Renal cortex interstitium (tissue), 15 donors: Measurements from ENCODE around the gene ZFPL1. TPM values are rescaled to one million over a fixed set of nuclear protein-coding genes. Genes with fewer than 3 reads are reported as not detected.
A peak's percentile ranks its signal among the peaks of the same experiment; 100 is the strongest.

ENCODE experiments used
- DNase-seq, 11 donors: peaks; one replicate each; pipeline ENCODE4 v3.0.0-alpha.2; 2013; ENCODE audit warnings: low read depth in 9 of 11, low spot score in 4 of 11; ENCODE audit errors: extremely low read depth in 1 of 11
- long read RNA-seq, 16 experiments: transcript quantifications; one replicate each; lab custom pipeline, GENCODE V29; 2026
- polyA plus RNA-seq, 3 donors: library from polyadenylated mRNA; unstranded; fragments of 120-200 nt; gene quantifications; one replicate each; pipeline ENCODE4 v1.2.1, GENCODE V29; 2013; ENCODE audit not compliant: insufficient read length in 3 of 3

The ZFPL1 gene
- polyA plus RNA-seq: 10 to 100 TPM; 26.6 to 38.4 (median 30.7) TPM
- long read RNA-seq, donor 1, partial matches to known transcripts: 7 of 13 reads
- long read RNA-seq, donor 1, other reads (novel, unspliced or antisense): 0 of 13 reads
- long read RNA-seq, donor 2, partial matches to known transcripts: 0 of 3 reads
- long read RNA-seq, donor 2, other reads (novel, unspliced or antisense): 0 of 3 reads
- long read RNA-seq, donor 3, transcript ZFPL1-201 (8 exons, 1,371 nt): major isoform, 8 of 12 reads
- long read RNA-seq, donor 3, partial matches to known transcripts: 0 of 12 reads
- long read RNA-seq, donor 3, other reads (novel, unspliced or antisense): 0 of 12 reads
- long read RNA-seq, donor 4, transcript ZFPL1-201 (8 exons, 1,371 nt): major isoform, 7 of 15 reads
- long read RNA-seq, donor 4, partial matches to known transcripts: 5 of 15 reads
- long read RNA-seq, donor 4, other reads (novel, unspliced or antisense): 0 of 15 reads
- long read RNA-seq, donor 5: 0 reads
- long read RNA-seq, donor 6, transcript ZFPL1-201 (8 exons, 1,371 nt): major isoform, 5 of 12 reads
- long read RNA-seq, donor 6, partial matches to known transcripts: 5 of 12 reads
- long read RNA-seq, donor 6, other reads (novel, unspliced or antisense): 0 of 12 reads
- long read RNA-seq, donor 7, transcript ZFPL1-201 (8 exons, 1,371 nt): major isoform, 9 of 13 reads
- long read RNA-seq, donor 7, partial matches to known transcripts: 0 of 13 reads
- long read RNA-seq, donor 7, other reads (novel, unspliced or antisense): 0 of 13 reads
- long read RNA-seq, donor 8, transcript ZFPL1-201 (8 exons, 1,371 nt): major isoform, 13 of 36 reads
- long read RNA-seq, donor 8, transcript ZFPL1-203 (2 exons, 478 nt): minor isoform, 9 of 36 reads
- long read RNA-seq, donor 8, partial matches to known transcripts: 11 of 36 reads
- long read RNA-seq, donor 8, other reads (novel, unspliced or antisense): 0 of 36 reads
- long read RNA-seq, donor 9, transcript ZFPL1-201 (8 exons, 1,371 nt): major isoform, 11 of 18 reads
- long read RNA-seq, donor 9, partial matches to known transcripts: 6 of 18 reads
- long read RNA-seq, donor 9, other reads (novel, unspliced or antisense): 0 of 18 reads
- long read RNA-seq, donor 10, transcript ZFPL1-201 (8 exons, 1,371 nt): major isoform, 5 of 17 reads
- long read RNA-seq, donor 10, partial matches to known transcripts: 10 of 17 reads
- long read RNA-seq, donor 10, other reads (novel, unspliced or antisense): 0 of 17 reads
- long read RNA-seq, donor 11, transcript ZFPL1-201 (8 exons, 1,371 nt): major isoform, 6 of 7 reads
- long read RNA-seq, donor 11, partial matches to known transcripts: 0 of 7 reads
- long read RNA-seq, donor 11, other reads (novel, unspliced or antisense): 0 of 7 reads
- long read RNA-seq, donor 12, partial matches to known transcripts: 0 of 4 reads
- long read RNA-seq, donor 12, other reads (novel, unspliced or antisense): 0 of 4 reads
- long read RNA-seq, donor 13: 0 reads
- long read RNA-seq, donor 14, transcript ZFPL1-201 (8 exons, 1,371 nt): major isoform, 7 of 10 reads
- long read RNA-seq, donor 14, partial matches to known transcripts: 0 of 10 reads
- long read RNA-seq, donor 14, other reads (novel, unspliced or antisense): 0 of 10 reads
- long read RNA-seq, donor 15, partial matches to known transcripts: 0 of 7 reads
- long read RNA-seq, donor 15, other reads (novel, unspliced or antisense): 0 of 7 reads
- long read RNA-seq, donor 16, transcript ZFPL1-201 (8 exons, 1,371 nt): major isoform, 22 of 31 reads
- long read RNA-seq, donor 16, transcript ZFPL1-203 (2 exons, 478 nt): minor isoform, 5 of 31 reads
- long read RNA-seq, donor 16, partial matches to known transcripts: 0 of 31 reads
- long read RNA-seq, donor 16, other reads (novel, unspliced or antisense): 0 of 31 reads

DNA sequence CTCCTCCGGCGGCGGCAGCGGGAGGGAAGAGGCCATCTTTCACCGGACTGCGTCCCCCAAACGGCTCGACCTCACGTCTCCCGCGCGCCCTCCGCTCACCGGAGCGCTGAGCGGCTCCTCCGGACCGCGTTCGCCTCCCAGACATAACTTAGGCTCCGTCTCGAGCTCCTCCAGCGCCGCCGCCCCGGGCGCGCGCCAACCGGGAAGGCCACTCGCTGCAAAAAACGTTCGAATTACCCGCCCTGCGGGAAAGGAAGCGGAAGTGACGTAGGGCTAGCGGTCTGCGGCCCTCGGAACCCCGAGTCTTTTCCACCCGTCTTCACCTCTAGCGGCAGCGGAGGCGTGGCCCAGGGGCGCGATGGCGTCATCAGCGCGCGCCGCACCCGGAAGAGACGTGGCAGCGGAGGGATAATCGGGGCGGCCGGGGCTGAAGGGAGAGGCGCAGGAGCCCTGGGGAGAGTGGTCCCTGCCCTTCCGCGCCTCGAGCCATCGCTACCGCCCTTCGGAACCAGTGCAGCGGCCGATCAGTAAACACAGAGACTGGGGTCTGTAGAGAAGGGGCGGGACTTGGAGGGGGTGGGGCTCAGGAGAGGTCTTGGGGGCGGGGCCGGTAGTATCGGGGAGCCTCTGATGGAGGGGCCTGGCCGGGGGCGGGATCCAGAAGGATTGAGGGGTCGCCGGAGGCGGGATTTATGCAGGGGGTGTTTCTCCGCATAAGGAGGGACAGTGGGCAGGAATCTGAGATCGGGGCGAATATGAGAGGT, at the start of gene ZFPL1, which contains the start of gene CDCA5:
Gene ZFPL1 (plus strand): TSS at position 389 of the 764 bp plus-strand sequence. CDS start 477 bp downstream, outside the sequence.
Gene CDCA5 (minus strand): TSS at position 207 of the 764 bp plus-strand sequence. CDS start 62 bp downstream, at position 145.
- peak; percentile 86 to 95 (median 92) for DNase-seq

DNA sequence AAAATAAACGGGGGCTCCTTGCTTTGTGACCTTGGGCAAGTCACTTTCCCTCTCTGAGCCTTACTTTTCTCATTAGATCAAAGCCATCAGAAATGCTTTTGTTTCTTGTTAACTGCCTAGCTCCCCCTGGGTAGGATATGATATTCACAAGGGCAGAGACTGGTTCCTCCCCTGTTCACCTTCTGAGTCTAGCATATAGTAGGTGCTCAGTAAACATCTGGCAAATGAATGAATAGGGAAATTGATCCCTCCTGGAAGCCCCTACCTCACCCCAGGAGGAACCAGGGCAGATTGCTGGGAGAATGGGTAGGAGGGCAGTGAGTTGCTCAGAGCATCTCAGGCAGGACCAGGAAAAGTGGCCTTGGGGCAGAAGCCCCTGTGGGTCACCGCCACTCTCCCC, 49.6 kb upstream of the ZFPL1 start:
- no peak for DNase-seq

DNA sequence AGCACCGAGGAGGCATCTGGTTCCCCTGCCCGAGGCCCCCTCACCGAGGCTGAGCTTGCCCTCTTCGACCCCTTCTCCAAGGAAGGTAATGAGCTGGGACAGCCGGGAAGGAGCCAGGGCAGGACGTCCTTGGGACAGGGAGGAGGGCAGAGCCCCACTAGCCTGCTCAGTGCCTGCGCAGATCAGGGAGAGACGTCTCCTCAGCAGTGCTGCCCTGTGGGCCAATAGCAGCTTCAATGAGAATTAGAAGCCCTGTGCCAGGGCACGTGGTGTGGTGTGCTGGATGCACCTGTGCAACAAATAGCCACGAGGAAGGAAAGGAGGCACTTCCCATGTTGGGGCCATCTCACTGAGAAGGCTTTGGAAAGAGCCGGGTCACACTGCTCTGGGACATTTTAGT, 48.4 kb upstream of the ZFPL1 start:
- DNase-seq: no peak

DNA sequence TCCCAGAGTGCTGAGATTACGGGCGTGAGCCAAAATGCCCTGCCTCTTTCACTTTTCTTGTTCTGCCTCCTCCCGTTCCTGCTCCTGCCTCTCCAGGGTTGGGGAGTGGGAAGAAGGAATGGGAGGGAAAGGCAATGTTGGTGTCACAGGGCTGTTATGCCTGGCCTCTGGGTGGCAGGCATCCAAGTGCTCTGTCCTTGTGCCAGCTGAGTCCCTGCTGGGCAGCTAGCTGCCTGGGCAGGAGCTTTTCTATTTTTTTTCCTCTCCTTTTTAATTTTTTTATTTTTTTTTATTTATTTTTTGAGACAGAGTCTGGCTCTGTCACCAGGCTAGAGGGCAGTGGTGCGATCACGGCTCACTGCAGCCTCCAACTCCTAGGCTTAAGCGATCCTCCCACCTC, 47.1 kb upstream of the ZFPL1 start:
- no peak for DNase-seq

DNA sequence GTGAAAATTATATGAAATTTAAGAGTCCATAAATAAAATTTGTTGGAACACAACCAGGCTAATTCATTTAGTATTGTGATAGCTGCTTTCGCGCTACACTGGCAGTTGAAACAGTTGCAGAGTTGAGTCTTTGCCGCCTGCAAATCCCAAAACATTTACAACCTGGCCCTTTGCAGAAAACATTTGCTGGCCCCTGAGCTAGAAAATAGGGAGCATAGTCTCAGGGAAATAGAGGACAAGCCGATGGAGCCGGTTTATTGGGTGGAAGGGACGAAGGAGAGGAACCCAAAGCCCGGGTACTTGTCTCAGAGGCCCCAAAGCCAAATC, 43.5 kb upstream of the ZFPL1 start:
- DNase-seq: no peak

DNA sequence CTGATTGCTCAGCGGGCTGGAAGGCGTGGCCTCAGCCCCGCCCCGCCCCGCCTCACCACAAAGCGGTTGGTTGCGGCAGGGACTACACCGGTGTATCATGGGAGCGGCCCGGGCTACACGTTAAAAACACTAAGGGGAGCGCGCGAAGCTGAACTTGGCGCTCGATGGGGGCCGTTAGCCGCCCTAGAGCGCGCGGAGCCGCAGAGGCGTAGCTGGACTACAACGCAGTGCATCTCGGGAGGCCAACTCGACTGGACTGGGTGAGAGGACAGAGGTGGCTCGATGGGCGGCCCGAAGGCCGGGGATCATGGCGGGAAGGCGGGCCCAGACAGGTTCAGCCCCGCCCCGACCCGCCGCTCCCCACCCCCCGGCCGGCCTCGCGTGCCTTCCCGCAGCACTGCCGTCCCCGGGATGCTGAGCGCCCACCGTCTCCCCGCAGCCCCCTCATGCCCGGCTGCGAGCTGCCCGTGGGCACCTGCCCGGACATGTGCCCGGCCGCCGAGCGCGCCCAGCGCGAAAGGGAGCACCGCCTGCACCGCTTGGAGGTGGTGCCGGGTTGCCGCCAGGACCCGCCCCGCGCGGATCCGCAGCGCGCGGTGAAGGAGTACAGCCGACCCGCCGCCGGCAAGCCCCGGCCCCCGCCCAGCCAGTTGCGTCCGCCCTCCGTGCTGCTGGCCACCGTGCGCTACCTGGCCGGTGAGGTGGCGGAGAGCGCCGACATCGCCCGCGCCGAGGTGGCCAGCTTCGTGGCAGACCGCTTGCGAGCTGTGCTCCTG, 43.0 kb upstream of the ZFPL1 start, which contains the start of gene SAC3D1:
Gene SAC3D1 (plus strand): TSS at position 364 of the 776 bp plus-strand sequence. CDS start 83 bp downstream, at position 447.
- DNase-seq: peak; percentile 79 to 92 (median 88)

DNA sequence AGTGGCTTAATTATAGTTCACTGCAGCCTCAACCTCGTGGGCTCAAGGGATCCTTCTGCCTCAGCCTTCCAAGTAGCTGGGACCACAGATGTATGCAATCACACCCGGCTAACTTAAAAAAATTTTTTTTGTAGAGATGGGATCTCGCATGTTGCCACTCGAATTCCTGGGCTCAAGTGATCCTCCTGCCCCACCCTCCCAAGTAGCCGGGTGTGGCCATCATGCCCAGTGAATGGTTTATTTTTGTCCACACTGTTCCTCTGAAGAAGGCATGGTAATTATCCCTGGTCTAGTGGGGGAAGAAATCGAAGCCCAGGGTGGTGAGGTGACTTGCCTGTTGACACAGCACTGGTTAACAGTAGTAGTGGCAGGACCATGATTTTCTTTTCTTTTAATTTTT, 41.1 kb upstream of the ZFPL1 start:
- no peak for DNase-seq

DNA sequence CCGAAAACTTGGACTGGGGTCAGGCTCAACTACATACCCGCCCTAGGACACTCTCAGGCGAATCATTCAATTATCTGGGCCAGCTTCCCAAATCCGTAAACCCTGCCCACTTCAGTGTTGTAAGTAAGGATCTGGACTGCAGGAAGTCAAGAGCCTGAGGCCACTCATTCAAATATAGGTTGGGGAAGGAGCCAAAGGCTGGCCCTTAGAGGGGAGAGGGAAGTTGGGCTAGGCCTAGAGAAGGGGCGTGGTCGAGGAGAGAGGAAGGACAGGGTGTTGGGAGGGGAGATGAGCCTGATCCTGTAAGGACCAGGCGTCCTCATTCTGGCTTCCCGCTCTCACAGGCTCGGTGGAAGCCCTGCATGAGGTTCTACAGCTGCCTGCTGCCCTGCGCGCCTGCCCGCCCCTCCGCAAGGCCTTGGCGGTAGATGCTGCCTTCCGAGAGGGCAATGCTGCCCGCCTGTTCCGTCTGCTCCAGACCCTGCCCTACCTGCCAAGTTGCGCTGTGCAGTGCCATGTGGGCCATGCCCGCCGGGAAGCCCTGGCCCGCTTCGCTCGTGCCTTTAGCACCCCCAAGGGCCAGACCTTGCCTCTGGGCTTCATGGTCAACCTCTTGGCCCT, 40.0 kb upstream of the ZFPL1 start:
- DNase-seq: no peak

DNA sequence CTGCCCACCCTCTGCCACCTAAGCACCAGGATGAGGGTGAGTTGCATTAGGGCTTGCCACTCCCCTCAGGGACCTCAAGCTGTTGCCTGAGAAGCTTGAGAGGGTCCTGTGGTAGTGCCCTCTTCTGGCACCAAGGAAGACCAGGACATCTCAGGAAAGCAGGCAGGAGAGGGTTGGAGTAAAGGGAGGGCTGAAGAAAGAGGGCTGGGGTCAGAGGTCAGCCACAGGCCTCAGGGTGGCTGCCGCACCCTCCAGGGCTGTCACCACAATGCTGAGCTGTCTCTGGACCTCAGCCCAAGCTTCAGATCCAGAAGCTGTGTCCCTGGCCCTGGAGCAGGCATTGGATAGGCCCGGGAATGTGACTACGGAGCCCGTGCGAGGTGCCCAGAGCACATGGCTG, 39.0 kb upstream of the ZFPL1 start:
- no peak for DNase-seq

DNA sequence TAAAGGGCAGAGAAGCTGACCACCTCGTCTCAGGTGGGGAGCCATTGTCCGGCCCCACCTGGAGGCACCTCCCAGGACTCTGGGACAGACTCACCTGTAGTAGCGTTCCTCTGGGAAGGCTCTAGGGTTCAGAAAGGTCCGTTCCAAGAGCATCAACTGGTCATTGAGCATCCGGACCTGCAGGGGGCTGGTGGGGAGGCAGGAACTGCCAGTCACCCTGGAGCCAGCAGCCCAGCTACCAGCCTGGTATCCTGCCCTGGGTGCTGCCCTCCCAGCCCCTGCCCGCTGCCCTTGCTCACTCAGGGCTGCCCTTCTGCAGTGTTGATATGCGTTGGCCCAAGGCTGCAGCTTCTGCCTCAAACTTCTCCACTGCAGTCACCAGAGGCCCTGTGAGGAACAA, 38.3 kb upstream of the ZFPL1 start:
- no peak for DNase-seq

DNA sequence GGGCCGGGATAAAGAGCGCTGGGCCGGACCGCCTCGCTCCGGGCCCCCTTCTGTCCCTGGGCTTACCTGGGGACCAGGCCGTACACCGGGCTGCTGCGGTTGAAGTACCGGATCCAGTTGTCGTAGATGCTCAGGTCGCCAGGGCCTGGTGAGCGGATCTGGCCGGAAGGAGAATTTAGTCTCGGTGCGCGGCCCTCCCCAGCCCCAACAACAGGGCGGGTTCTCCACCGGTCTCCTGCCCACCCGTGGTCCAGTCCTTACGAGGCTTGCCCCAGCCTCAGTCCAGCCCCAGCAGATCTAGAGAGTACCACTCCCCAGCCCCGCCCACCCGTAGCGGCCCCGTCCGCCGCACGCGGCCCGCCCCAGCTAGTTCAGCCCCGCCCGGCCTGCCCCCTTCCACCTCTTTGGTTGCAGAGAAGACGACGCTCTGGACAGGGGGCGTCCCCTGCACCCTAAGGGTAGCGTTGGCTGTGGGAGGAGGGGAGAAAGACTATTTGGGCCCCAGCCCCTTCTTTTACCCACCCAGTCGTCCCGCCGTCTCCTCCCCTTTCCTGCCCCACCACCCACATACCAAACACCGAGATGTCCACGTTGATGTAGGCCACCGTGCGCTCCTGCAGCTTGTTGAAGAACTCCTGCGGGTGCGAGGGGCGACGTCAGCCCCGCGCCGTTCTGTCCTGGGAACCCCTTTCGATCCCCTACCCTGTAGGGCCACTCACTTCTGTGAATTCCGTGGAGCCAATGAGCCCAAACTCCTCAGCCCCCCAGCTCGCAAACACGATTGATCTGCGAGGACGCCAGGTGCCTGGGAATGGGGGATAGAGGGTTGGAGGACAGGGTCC, 36.2 kb upstream of the ZFPL1 start:
- DNase-seq: no peak

DNA sequence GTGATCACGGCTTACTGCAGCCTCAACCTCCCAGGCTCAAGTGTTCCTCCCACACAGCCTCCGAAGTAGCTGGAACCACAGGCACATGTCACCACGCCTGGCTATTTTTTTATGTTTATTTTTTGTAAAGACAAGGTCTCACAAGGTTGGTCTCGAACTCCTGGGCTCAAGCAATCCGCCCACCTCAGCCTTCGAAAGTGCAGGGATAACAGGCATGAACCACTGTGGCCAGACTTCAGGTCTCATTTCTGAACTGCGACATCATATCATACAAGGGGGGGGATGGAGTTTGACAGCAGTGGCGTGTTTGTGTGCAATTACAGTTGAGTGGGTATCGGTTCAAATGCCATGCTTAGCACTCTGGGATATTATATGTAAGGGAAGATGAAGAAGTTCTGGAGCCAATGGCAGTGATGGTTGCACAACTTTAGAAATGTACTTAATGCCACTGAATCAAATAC, 32.6 kb upstream of the ZFPL1 start:
- no peak for DNase-seq

DNA sequence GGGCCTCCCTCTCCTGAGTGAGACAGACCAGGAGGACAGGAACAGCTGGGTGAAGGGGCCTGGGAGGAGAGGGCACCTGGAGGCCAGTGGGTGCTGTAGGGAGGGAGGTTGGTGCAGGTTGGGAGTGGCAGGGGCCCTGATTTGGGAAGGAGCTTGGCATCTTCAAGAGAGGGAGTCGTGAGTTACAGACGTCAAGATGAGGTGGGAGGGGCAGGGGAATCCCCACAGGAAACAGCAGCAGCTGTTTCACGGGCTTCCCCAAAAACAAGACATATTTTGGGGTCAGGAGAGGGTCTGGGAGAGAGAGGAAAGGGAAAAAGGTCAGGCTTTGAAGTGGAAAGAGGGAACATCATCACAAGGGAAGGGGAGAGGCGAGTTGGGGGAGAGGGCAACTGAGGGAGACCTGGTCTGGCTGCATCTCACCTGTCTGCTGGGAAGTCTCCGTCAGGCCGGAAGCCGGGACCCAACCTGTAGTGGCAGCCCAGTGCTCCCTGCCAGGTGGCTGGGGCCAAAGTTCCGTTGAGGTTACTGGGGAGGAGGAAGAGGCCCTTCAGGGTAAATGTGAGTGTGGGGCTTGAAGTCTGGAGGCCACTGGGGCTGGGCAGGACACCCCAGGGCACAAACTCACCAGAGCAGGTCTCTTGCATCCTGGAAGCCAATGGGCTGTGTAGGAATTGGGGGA, 30.1 kb upstream of the ZFPL1 start:
- no peak for DNase-seq

DNA sequence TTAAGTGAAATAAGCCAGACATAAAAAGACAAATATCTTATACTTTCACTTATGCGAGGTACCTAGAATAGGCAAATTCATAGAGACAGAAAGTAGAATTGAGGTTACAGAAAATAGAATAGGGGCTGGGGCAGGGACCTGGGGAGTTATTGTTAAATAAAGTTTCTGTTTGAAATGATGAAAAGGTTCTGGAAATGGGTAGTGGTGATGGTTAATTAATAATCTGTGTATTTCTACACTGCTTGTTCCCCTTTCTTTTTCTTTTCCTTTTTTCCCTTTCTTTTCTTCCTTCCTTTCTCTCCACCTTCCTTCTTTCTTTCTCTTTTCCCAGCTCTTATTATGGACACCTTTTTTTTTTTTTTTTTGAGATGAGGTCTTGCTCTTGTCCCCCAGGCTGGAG, 28.5 kb upstream of the ZFPL1 start:
- no peak for DNase-seq

DNA sequence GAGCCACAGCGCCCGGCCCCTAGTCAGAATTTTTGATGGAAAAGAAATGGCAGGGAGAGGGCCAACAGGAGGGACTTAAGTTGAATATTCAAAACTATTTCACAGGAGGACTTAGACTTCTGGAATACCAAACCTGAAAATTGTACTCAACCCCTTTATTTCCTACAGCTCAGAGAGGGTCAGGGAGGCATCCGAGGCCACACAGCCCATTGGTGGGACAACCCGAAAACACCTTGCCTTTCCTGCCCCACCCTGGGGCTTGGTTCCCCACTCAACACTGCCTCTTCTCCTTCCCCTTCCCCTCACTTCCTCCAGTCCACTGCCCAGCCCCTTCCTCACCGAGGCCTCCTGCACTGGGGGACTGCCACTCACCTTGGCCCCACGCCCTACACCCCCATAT, 27.0 kb upstream of the ZFPL1 start:
- no peak for DNase-seq
